GM18951 (cell line): Measurements from ENCODE around the gene APOC3.

Experiments used
- POLR2A ChIP-seq: IDR thresholded peaks from 4 replicates; pipeline ENCODE4 v1.6.1; 2011; ENCODE audit warnings: mild to moderate bottlenecking; ENCODE audit not compliant: insufficient read length, insufficient read depth; ENCODE audit errors: extremely low read depth
- in situ Hi-C: fragments of 300-500 bp; cut with MboI; formaldehyde crosslinking; loops from one replicate; pipeline ENCODE4 v1.12.0; 2022; ENCODE audit warnings: low sequenced_read_pairs, mixed read lengths, inconsistent platforms; ENCODE audit not compliant: unreplicated experiment

APOC3 gene

GRCh38 chr11:116813170-116813569, 16.5 kb upstream of the APOC3 start:
- TF ChIP-seq POLR2A: no peak
- in situ Hi-C loops: no loop called here

- in situ Hi-C loops: no loop called here
- TF ChIP-seq POLR2A: no peak
Observed at GRCh38 chr11:116813781-116814471, 15.8 kb upstream of the APOC3 start.

- no peak for TF ChIP-seq POLR2A
- in situ Hi-C loops: no loop called here
Observed at GRCh38 chr11:116814502-116814901, 15.2 kb upstream of the APOC3 start.

DNA sequence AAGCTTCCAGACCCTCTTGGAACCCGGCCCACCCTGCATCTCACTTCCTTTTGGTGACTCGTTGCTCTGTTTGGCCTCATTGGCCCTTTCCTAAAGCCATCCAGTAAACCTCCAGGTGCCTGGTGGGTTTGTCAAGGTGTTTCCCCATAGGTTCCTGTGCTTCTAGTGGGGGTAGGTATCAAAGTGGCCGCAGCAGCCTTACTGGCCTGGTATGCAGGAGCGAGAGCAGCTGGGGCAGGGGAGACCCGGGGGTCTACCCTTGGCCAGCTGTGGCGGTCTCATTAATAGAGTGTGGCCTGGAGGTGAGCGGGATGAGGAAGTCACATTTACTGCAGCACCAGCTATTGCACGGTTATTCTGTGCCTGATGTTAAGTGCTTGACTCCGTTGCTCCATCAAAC, 10.7 kb upstream of the APOC3 start:
- no peak for TF ChIP-seq POLR2A
- in situ Hi-C loops: no loop called here

- TF ChIP-seq POLR2A: no peak
- in situ Hi-C loops: no loop called here
Observed at GRCh38 chr11:116821050-116821918, 8.4 kb upstream of the APOC3 start.

- in situ Hi-C loops: no loop called here
- no peak for TF ChIP-seq POLR2A
Observed at GRCh38 chr11:116822575-116822974, 7.1 kb upstream of the APOC3 start.

DNA sequence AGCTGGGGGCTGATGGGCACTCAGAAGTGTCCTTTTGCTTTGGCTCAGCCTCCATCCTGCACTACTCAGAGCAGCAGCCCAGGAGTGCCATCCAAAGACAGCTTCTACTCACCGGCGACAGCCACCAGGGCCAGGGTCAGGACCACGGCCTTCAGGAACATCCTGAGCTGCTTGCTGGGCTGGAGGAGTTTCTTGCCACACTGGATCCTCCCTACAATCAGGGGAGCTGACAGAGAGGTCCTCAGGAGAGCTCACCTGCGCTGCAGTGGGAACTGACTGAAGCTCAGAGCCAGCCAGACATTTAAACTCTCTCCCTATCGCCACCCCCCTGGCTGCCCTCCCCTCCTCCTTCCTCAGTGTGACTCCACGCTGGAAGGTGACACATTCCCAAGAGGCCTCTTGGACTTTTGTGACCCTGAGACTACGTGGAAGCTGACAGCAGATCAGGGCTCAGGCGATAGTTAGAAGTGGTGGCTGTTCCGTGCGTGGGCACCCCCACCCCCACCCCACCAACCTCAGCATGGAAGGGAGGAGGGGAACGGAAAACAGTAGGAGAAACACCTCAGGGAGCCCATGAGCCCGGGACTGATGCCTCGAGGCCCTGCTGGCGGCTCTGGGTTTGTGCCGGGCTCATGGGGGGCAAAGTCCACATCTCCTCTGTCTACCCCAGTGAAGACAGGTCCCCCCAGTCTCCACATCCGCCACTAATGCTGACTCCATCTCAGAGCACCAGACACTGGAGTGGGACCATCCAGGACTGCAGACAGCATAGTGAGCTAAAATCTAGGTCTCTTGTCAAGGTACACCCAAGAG, 6.5 kb upstream of the APOC3 start, which contains the start of gene APOA4:
Gene APOA4 (minus strand): TSS at position 274 of the 813 bp plus-strand sequence. CDS start 113 bp downstream, at position 161.
- no peak for TF ChIP-seq POLR2A
- in situ Hi-C loops: no loop called here

DNA sequence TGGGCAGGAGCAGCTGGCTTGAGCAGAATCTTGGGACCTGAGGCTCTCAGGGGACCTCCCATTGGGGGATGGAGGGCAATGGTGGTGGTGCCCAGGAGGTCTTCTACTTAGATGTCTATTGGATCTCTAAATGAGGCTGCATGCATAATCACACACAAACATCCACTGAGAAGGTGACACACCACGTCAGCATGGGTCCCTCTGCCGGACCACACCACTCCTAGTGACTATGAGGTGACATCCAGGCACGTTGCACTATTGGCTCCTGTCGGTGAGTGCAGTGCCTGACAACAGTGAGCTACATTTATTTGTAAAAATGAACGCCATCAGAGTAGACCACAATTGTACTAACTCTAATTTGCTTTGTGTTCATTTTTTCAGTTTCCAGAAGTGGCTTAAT, 4.3 kb upstream of the APOC3 start:
- in situ Hi-C loops: no loop called here
- no peak for TF ChIP-seq POLR2A

GRCh38 chr11:116825854-116826750, 3.6 kb upstream of the APOC3 start:
- in situ Hi-C loops: no loop called here
- no peak for TF ChIP-seq POLR2A

DNA sequence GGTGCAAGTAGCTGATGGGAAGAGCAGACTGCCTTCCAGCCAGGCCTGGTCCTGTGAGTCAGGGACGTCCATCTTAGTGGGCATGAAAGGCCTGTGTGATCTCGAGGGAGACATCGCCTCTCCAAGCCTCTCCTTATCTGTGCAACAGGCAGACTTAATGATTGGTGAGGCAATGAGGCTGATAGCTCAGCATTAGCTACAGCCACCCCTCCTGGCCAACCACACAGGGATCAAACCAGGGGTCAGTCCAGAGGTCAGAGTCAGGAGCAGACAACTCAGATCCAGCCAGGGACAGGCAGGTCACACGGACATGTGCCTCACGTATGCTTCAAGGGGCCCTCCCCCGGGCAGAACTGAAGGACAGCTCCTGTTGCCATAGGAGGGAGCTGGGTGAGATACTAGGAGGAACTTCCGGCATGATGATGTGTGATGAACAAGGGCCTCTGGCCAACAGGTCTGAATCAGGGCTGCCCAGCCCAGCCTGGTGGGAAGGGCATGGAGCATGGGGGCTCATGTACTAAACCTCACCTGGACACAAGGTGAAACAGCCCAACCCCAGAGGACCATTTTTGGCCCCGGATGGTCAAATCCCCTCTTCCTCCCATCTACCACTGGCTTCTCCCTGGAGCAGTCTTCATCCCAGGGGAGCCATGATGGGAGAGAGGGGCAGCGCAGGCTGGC, 2.8 kb upstream of the APOC3 start:
- in situ Hi-C loops: no loop called here
- TF ChIP-seq POLR2A: no peak

GRCh38 chr11:116827461-116827860, 2.2 kb upstream of the APOC3 start:
- in situ Hi-C loops: no loop called here
- TF ChIP-seq POLR2A: no peak
